ENCODE data around the gene SETX.

- TF ChIP-seq CTCF (IDR thresholded peaks at IDR 0.05) (no peak), POLR2A (IDR thresholded peaks at IDR 0.05) (no peak)
Measured at GRCh38 chr9:132383462-132383883, 28.7 kb upstream of the SETX start.

All from Peyer's patch (tissue), 4 donors.